ENCODE results near the gene MS4A5.
"Not testable (repeated sequence)": the region's sequence is repeated elsewhere in the genome, so short reads cannot be mapped to it uniquely, and the experiment has no call there.

- TF ChIP-seq, protein P1, sequence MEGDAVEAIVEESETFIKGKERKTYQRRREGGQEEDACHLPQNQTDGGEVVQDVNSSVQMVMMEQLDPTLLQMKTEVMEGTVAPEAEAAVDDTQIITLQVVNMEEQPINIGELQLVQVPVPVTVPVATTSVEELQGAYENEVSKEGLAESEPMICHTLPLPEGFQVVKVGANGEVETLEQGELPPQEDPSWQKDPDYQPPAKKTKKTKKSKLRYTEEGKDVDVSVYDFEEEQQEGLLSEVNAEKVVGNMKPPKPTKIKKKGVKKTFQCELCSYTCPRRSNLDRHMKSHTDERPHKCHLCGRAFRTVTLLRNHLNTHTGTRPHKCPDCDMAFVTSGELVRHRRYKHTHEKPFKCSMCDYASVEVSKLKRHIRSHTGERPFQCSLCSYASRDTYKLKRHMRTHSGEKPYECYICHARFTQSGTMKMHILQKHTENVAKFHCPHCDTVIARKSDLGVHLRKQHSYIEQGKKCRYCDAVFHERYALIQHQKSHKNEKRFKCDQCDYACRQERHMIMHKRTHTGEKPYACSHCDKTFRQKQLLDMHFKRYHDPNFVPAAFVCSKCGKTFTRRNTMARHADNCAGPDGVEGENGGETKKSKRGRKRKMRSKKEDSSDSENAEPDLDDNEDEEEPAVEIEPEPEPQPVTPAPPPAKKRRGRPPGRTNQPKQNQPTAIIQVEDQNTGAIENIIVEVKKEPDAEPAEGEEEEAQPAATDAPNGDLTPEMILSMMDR (IDR thresholded peaks at IDR 0.05; ENCODE audit: extremely low read depth in 1 of 2, insufficient read depth in 1 of 2, low read depth in 1 of 2, low read length in 2 of 2) = not testable (repeated sequence)
- not testable (repeated sequence) for TF ChIP-seq POLR2AphosphoS5 (IDR thresholded peaks at IDR 0.05; ENCODE audit: insufficient read depth, low read depth, low read length); EZH2 (IDR thresholded peaks at IDR 0.05; ENCODE audit: borderline replicate concordance, low read depth, low read length, severe bottlenecking)
Measured at GRCh38 chr11:60451185-60451584, 21.8 kb downstream of the MS4A5 start.

Data from endothelial cell of umbilical vein (primary cell).